NCI-H748 (cell line): ENCODE measurements around the gene CCR2.
"Not testable (repeated sequence)": the region's sequence is repeated elsewhere in the genome, so short reads cannot be mapped to it uniquely, and the experiment has no call there.

Experiments
- DNase-seq: peaks from one replicate; lab custom pipeline; 2025; ENCODE audit not compliant: unreplicated experiment; lab: John Stamatoyannopoulos, UW

The CCR2 gene

GRCh38 chr3:46400846-46401245 is 46.9 kb downstream of the CCR2 start:
- no peak for DNase-seq

GRCh38 chr3:46401579-46401978 is 47.7 kb downstream of the CCR2 start:
- DNase-seq = no peak

GRCh38 chr3:46402902-46403301 is 49.0 kb downstream of the CCR2 start:
- not testable (repeated sequence) for DNase-seq

GRCh38 chr3:46405301-46406019 is 51.5 kb downstream of the CCR2 start:
- peak; percentile 19 for DNase-seq

GRCh38 chr3:46406443-46406787 is 52.5 kb downstream of the CCR2 start:
- no peak for DNase-seq

GRCh38 chr3:46406788-46407611 is 53.1 kb downstream of the CCR2 start, which contains the start of the genes CCR5AS and CCRL2:
Gene CCR5AS (minus strand): TSS chr3:46407066.
Gene CCRL2 (plus strand): TSS chr3:46407259. CDS start chr3:46408080, 821 bp downstream.
- no peak for DNase-seq

GRCh38 chr3:46407970-46408369 is 54.1 kb downstream of the CCR2 start:
- DNase-seq = no peak

- DNase-seq = no peak
These were observed 54.9 kb downstream of the CCR2 start for GRCh38 chr3:46408853-46409252.

- DNase-seq = no peak
These were observed 56.0 kb downstream of the CCR2 start for GRCh38 chr3:46409739-46410489.
